Right atrium auricular region (tissue), 2 donors: ENCODE measurements around the gene DOCK2. TPM values are rescaled to one million over a fixed set of nuclear protein-coding genes. Genes with fewer than 3 reads are reported as not detected.
A peak's percentile ranks its signal among the peaks of the same experiment; 100 is the strongest.

Source experiments
- DNase-seq: peaks from one replicate; pipeline ENCODE4 v3.0.0-alpha.2; 2019; ENCODE audit warnings: low spot score
- H3K27ac ChIP-seq, 2 donors: fragments of 200-600 bp; sonication (generic); 1 replicate in 1 of 2; 2 replicates in 1 of 2; pipeline ENCODE4 v1.5.1; 2016 to 2019
- H3K27me3 ChIP-seq, 2 donors: fragments of 200-600 bp; sonication (generic); one replicate each; pipeline versions ENCODE4 v1.5.1 to v1.6.0; 2017 to 2019
- H3K36me3 ChIP-seq: fragments of 200-600 bp; sonication (generic); one replicate; pipeline ENCODE4 v1.5.1; 2016
- H3K4me1 ChIP-seq, 2 donors: fragments of 200-600 bp; sonication (generic); one replicate each; pipeline versions ENCODE4 v1.5.1 to v1.6.0; 2017 to 2019
- H3K4me3 ChIP-seq, 2 donors: fragments of 200-600 bp; sonication (generic); 1 replicate in 1 of 2; 2 replicates in 1 of 2; pipeline ENCODE4 v1.5.1; 2017 to 2019; ENCODE audit warnings: mild to moderate bottlenecking in 1 of 2, moderate library complexity in 1 of 2
- H3K9me3 ChIP-seq, 2 donors: fragments of 200-600 bp; sonication (generic); one replicate each; pipeline ENCODE4 v1.5.1; 2019
- CTCF ChIP-seq, 2 donors: fragments of 200-600 bp; sonication (generic); IDR thresholded peaks; one replicate each; pipeline ENCODE4 v1.5.1; 2019; ENCODE audit warnings: antibody characterized with exemption in 2 of 2
- total RNA-seq, 2 donors: library from RNA; depleted of rRNA; stranded (reverse); fragments of >200 nt; gene quantifications; one replicate each; pipeline ENCODE4 v1.1.0, GENCODE V29; 2016

The DOCK2 gene
- total RNA-seq, 2 donors from 2014 or later: 3.7 to 5.4 TPM

- no peaks in the 10 kb centered on the region for H3K27me3 ChIP-seq
- no peaks in the 10 kb centered on the region for H3K4me1 ChIP-seq
- H3K4me3 ChIP-seq: no peak overlapping the region
- no peaks in the 10 kb centered on the region for H3K36me3 ChIP-seq
- no peak for DNase-seq
- TF ChIP-seq CTCF (IDR thresholded peaks at IDR 0.05): no peak
- no peak overlapping the region for H3K27ac ChIP-seq
- no peaks in the 10 kb centered on the region for H3K9me3 ChIP-seq
Observed at GRCh38 chr5:169974121-169974770, 337.2 kb downstream of the DOCK2 start.

GRCh38 chr5:169978714-169979113 lies 341.6 kb downstream of the DOCK2 start:
- Histone ChIP-seq H3K27ac (no peak overlapping the region), H3K36me3 (no peaks in the 10 kb centered on the region), H3K4me3 (no peak overlapping the region), H3K9me3 (no peaks in the 10 kb centered on the region), H3K27me3 (no peaks in the 10 kb centered on the region), H3K4me1 (peaks cover 0 to 9% of the 10 kb centered on the region in 2 donors)
- no peak for DNase-seq
- no peak for TF ChIP-seq CTCF (IDR thresholded peaks at IDR 0.05)

- Histone ChIP-seq H3K27me3 (no peaks in the 10 kb centered on the region), H3K36me3 (no peaks in the 10 kb centered on the region), H3K27ac (no peak overlapping the region), H3K4me1 (peaks cover 0 to 9% of the 10 kb centered on the region in 2 donors), H3K9me3 (no peaks in the 10 kb centered on the region), H3K4me3 (no peak overlapping the region)
- no peak for TF ChIP-seq CTCF (IDR thresholded peaks at IDR 0.05)
- DNase-seq: no peak
Observed at GRCh38 chr5:169979871-169980270, 342.8 kb downstream of the DOCK2 start.

GRCh38 chr5:169980418-169981053 lies 343.5 kb downstream of the DOCK2 start, which contains the start of gene INSYN2B:
Gene INSYN2B (minus strand): TSS chr5:169980495. CDS start chr5:169883898, 96,597 bp downstream.
- Histone ChIP-seq H3K9me3 (no peaks in the 10 kb centered on the region), H3K4me1 (peaks cover 0 to 9% of the 10 kb centered on the region in 2 donors), H3K36me3 (no peaks in the 10 kb centered on the region), H3K27ac (no peak within 1 kb of the TSS), H3K4me3 (peak within 1 kb of the TSS in 1 of 2 donors; percentile 19), H3K27me3 (no peaks in the 10 kb centered on the region)
- peak; percentile 38 to 68 for TF ChIP-seq CTCF (IDR thresholded peaks at IDR 0.05)
- DNase-seq: peak; percentile 84

GRCh38 chr5:169988206-169988605 lies 351.1 kb downstream of the DOCK2 start:
- Histone ChIP-seq H3K27me3 (no peaks in the 10 kb centered on the region), H3K36me3 (no peaks in the 10 kb centered on the region), H3K4me1 (no peaks in the 10 kb centered on the region), H3K27ac (no peak overlapping the region), H3K4me3 (no peak overlapping the region), H3K9me3 (no peaks in the 10 kb centered on the region)
- DNase-seq: no peak
- TF ChIP-seq CTCF (IDR thresholded peaks at IDR 0.05): no peak
